Stimulated activated CD4-positive, alpha-beta T cell treated with anti-CD3 and anti-CD28 coated beads, Interleukin-2, amount 100 ng/mL, for 24 hours (primary cell): Measurements from ENCODE around the gene ESYT1.

Source experiments
- DNase-seq, 2 donors: peaks; one replicate each; pipeline ENCODE4 v3.0.0-alpha.2; 2020

Gene ESYT1

GRCh38 chr12:56189099-56189917 is 61.2 kb downstream of the ESYT1 start, which contains the start of gene SMARCC2:
SMARCC2 (minus strand) TSS chr12:56189483; CDS start chr12:56189461, 22 bp downstream.
- DNase-seq, result peak; percentile 85 to 89

GRCh38 chr12:56189918-56190694 is 62.0 kb downstream of the ESYT1 start:
- DNase-seq, result peak; percentile 91 to 95

- no peak for DNase-seq
Observed at GRCh38 chr12:56190695-56191155, 62.7 kb downstream of the ESYT1 start.

GRCh38 chr12:56192582-56192981 is 64.5 kb downstream of the ESYT1 start:
- DNase-seq, result no peak

- peak; percentile 75 to 81 for DNase-seq
Observed at GRCh38 chr12:56193025-56193578, 65.0 kb downstream of the ESYT1 start.
